GM21528 (cell line): Measurements from ENCODE around the gene XPNPEP2.

ENCODE experiments used
- ATAC-seq: cut with Tn5 transposase; IDR thresholded peaks from one replicate; pipeline ENCODE4 v1.9.1; 2021; ENCODE audit warnings: mild to moderate bottlenecking, moderate library complexity; ENCODE audit not compliant: unreplicated experiment, low FRiP score

The XPNPEP2 gene

DNA sequence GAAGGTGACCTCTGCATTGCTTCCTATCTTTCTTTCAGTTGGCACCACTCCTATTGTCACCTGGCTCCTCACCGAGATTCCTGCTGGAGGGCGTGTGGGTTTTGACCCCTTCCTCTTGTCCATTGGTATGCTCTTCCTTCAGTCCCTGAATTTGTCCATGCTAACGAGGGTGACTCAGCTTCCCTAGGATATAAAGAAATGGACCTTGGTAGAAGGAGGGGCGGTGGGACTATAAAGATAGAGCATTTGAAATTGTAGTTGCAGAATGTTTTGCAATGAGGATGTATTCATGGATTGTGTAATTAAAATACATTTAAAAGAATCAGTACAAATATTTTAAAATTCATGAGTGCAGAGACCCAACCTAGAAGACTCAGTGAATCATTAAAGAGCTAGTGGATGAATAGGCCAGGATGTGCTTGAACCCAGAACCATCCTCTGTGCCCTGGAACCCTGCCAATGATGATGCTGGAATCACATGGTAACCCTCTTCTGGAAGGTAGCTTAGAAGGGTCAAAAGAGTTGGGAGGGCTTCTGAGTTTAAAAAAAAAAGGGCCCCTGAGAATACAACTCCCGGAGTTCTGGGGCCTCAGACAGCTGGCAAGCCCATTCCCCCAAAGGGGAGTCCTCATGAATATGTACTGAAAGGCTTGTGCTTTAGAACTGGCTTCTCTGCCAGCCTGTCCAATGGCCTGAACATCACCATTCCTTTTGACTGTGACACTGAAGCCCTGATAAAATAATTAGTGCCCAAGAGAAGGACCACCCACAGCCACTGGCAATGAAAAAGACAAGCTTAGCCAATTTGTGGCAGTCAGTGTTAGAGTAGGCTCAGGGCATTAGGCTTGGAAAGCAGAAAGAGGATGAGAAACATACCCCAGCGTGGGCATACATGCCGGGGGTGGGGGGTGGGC lies 8.0 kb downstream of the XPNPEP2 start:
- no peak for ATAC-seq

DNA sequence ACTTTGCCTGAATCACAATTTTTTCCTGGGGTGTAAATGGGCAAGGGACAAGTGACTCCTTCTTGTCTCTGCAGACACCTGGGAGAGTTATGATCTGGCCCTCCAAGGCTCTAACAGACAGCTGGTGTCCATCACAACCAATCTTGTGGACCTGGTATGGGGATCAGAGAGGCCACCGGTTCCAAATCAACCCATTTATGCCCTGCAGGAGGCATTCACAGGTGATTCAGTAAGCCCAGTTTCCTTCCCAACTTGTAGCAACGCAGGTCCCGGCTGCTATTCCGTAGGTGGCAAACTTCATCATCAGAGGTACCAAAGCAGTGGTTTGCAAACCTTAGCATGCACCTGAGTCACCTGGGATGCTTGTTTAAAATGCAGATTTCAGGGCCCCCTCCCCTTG lies 8.8 kb downstream of the XPNPEP2 start:
- ATAC-seq = no peak

GRCh38 chrX:129748305-129748704 lies 9.5 kb downstream of the XPNPEP2 start:
- no peak for ATAC-seq

GRCh38 chrX:129749069-129749468 lies 10.3 kb downstream of the XPNPEP2 start:
- ATAC-seq = no peak

GRCh38 chrX:129750971-129751370 lies 12.2 kb downstream of the XPNPEP2 start:
- no peak for ATAC-seq

DNA sequence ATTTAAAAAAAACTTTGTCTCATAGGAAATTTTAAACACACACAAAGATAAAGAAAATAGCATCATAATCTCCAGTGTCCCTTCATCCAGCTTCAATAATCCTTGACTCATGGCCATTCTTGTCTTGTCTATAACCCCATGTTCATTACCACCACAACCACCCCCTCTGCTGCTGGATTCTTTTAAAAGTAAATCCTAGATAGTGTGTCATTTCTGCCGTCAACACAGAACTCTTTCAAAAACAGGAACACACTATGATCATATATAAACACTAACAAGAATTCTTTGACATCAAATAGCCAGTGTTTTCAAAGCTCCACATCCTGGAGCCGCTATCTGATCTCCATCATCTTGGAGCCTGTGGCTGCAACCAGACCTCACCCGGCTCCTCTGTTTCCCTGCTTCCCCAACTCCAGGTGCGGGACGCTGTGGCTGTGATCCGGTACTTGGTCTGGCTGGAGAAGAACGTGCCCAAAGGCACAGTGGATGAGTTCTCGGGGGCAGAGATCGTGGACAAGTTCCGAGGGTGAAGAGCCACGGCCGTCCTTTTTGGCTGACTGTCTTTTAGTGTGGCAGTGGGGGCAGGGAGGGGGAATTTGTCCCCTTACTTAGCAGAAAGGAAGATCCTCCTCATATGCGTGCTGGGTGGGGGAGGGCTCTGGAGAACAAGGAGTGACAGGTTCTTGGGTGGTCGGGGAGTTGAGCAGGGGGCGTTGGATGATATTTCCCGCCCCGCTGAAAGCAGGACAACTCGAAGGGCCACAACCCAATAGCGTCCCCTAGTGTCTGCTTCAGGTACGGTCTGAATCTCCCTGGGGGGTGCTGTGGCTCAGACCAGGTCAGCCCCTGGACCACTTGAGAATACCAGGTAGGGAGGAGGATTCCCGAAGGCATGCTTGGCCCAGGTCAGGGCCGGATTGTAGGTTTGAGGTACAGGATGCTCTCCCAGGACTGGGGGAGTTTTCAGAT lies 15.6 kb downstream of the XPNPEP2 start:
- no peak for ATAC-seq

- no peak for ATAC-seq
Measured at GRCh38 chrX:129755779-129756650, 17.2 kb downstream of the XPNPEP2 start.

- no peak for ATAC-seq
Measured at GRCh38 chrX:129759576-129760061, 20.8 kb downstream of the XPNPEP2 start.

DNA sequence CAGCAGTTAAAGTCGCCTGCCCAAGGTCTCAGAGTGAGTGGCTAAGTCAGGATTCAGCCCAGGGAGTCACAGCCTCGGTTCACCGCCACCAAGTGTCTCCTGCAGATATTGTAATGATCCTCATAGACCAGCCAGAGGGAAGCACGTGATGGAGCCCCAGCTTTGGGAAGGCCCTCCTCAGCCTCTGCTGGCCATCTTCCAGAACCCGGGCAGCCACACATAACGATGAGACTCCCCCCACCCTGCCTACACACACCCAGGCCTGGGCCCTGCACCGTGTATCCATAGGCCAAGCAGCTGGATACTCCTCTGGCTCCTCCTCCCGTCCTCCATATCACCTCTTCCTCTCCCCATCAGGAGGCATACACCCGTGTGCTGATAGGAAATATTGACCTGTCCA lies 21.4 kb downstream of the XPNPEP2 start:
- no peak for ATAC-seq

DNA sequence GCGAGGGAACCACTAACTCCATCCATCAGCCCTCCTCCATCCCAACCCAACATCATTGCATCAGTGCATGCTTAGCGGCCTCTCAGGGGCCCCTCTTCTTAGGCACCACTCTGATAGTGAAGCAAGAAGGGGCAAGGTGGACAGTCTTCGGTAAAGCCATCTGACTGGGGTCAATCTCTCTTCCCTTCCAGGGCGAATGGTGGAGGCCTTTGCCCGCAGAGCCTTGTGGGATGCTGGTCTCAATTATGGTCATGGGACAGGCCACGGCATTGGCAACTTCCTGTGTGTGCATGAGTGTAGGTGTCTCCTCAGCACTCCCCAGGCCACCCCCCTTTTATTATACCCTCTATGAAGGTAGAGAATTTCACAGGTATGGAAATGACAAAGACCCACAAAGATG lies 22.2 kb downstream of the XPNPEP2 start:
- no peak for ATAC-seq

DNA sequence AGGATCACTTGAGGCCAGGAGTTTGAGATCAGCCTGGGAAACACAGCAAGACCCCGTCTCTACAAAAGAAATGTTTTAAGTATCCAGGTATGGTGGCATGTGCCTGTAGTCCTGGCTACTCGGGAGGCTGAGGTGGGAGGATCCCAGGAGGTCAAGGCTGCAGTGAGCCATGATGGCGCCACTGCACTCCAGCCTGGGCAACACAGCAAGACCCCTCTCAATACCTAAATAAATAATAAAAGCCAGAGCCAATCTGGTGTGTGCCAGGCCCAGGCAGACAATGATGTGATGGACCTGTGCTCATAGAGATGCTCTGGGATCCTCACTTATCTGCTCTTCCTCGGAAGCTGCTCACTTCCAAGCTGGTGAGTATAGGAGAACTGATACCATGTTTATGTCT lies 22.8 kb downstream of the XPNPEP2 start:
- ATAC-seq = no peak

GRCh38 chrX:129762448-129762847 lies 23.7 kb downstream of the XPNPEP2 start:
- no peak for ATAC-seq

DNA sequence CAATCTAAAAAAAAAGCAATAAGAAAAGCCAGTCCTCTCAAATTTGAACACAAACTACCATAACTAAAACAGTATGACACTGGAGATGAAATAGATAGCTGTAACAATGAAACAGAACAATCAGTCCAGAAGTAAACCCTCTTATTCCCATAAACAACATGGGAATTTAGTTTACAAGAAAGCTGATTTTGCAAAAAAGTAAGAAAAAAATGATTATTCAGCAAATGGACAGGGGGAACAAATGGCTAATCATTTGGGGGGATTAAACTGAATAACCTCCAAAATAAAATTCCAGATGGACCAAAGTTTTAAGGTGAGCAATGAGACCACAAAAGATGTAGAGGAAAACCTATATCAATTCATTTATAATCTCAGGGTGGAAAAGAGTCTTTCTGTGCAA lies 24.9 kb downstream of the XPNPEP2 start:
- no peak for ATAC-seq

DNA sequence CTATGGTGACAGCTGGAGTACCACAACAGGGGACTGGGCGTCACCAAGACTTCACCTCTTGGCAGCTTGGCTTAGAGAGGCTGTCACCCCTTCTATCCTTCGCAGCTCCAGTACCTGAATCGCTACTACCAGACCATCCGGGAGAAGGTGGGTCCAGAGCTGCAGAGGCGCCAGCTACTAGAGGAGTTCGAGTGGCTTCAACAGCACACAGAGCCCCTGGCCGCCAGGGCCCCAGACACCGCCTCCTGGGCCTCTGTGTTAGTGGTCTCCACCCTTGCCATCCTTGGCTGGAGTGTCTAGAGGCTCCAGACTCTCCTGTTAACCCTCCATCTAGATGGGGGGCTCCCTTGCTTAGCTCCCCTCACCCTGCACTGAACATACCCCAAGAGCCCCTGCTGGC lies 29.4 kb downstream of the XPNPEP2 start:
- ATAC-seq = no peak

DNA sequence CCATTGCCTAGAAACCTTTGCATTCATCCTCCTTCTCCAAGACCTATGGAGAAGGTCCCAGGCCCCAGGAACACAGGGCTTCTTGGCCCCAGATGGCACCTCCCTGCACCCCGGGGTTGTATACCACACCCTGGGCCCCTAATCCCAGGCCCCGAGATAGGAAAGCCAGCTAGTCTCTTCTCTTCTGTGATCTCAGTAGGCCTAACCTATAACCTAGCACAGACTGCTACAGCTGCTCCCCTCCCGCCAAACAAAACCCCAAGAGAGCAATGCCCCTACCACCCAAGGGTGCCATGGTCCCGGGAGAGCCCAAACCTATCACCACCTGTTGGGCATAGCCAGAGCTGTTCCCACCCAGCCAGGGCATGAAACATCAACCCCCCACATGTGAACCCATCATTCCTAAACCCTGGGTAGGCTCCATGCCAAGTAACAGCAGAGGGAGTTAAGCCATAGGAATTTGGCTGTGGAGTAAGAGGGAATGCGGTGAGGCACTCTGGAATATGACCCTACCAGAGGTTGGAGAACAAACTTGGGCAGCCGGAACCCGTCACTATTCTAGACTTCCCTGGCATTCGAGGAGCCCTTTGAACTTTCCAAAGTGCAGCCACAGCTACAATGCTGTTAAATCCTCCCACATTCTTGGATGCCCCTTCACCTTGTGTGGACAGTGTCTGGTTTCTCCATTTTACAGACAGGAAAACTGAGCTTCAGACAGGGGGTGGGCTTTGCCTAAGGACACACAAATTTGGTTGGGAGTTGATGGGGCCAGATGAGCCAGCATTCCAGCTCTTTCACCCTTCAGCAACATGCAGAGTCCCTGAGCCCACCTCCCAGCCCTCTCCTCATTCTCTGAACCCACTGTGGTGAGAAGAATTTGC lies 30.0 kb downstream of the XPNPEP2 start:
- ATAC-seq = no peak

GRCh38 chrX:129769467-129770154 lies 30.8 kb downstream of the XPNPEP2 start:
- peak; percentile 50 for ATAC-seq

- no peak for ATAC-seq
Measured at GRCh38 chrX:129771266-129771995, 32.7 kb downstream of the XPNPEP2 start.
